CD4-positive, alpha-beta T cell (primary cell): ENCODE measurements around the gene TBCA. TPM values are rescaled to one million over a fixed set of nuclear protein-coding genes. Genes with fewer than 3 reads are reported as not detected.

ENCODE experiments used
- ATAC-seq: fragments of 200-7000 bp; cut with Tn5 transposase; one replicate; pipeline ENCODE4 v1.10.0; 2022; ENCODE audit warnings: mild to moderate bottlenecking; ENCODE audit not compliant: poor library complexity
- CTCF ChIA-PET: fragments of 350-600 bp; sonication (Branson Sonifier 250); formaldehyde crosslinking; loops from one replicate; lab custom pipeline; 2021; ENCODE audit warnings: antibody characterized with exemption, inconsistent platforms; lab: Charles Lee
- POLR2A ChIA-PET: fragments of 350-600 bp; sonication (Branson Sonifier 250); formaldehyde crosslinking; loops from one replicate; lab custom pipeline; 2021; ENCODE audit warnings: antibody characterized with exemption, inconsistent platforms; lab: Charles Lee
- DNase-seq, 14 experiments: peaks; one replicate each; pipeline ENCODE4 v3.0.0-alpha.2; 2013 to 2020; ENCODE audit warnings: mixed read lengths in 2 of 14
- H3K27ac ChIP-seq, 2 donors: one replicate each; pipeline versions ENCODE4 v1.5.1 to v1.7.0; 2013; ENCODE audit warnings: low read length in 2 of 2, low read depth in 1 of 2, mild to moderate bottlenecking in 1 of 2
- H3K27me3 ChIP-seq, 2 experiments: 1 replicate in 1 of 2; 2 replicates in 1 of 2; pipeline versions ENCODE4 v1.6.1 to v1.7.0; 2013; ENCODE audit warnings: low read length in 2 of 2, control low read depth in 1 of 2, mild to moderate bottlenecking in 1 of 2, moderate library complexity in 1 of 2; ENCODE audit not compliant: insufficient read depth in 2 of 2, control insufficient read depth in 1 of 2
- H3K36me3 ChIP-seq: one replicate; pipeline ENCODE4 v1.6.1; 2013; ENCODE audit warnings: low read length, control low read depth; ENCODE audit not compliant: insufficient read depth
- H3K4me1 ChIP-seq: one replicate; pipeline ENCODE4 v1.6.1; 2013; ENCODE audit warnings: low read length, control low read depth; ENCODE audit not compliant: insufficient read depth
- H3K4me3 ChIP-seq: one replicate; pipeline ENCODE4 v1.5.1; 2013; ENCODE audit warnings: mild to moderate bottlenecking, low read length, moderate library complexity
- H3K9me3 ChIP-seq, 2 experiments: 1 replicate in 1 of 2; 2 replicates in 1 of 2; pipeline versions ENCODE4 v1.6.1 to v1.7.0; 2013; ENCODE audit warnings: low read length in 2 of 2, mild to moderate bottlenecking in 2 of 2, control low read depth in 1 of 2, moderate library complexity in 1 of 2; ENCODE audit not compliant: control insufficient read depth in 1 of 2, insufficient read depth in 1 of 2
- H3K27ac Mint-ChIP-seq: one replicate; pipeline ENCODE4 v1.8.0; 2020; ENCODE audit warnings: mixed read lengths
- H3K27me3 Mint-ChIP-seq: one replicate; pipeline ENCODE4 v1.8.0; 2021; ENCODE audit warnings: mixed read lengths
- H3K36me3 Mint-ChIP-seq: one replicate; pipeline ENCODE4 v1.8.0; 2021; ENCODE audit warnings: low read depth, mixed read lengths
- H3K4me1 Mint-ChIP-seq: one replicate; pipeline ENCODE4 v1.8.0; 2021; ENCODE audit warnings: low read depth, mixed read lengths
- H3K4me3 Mint-ChIP-seq: one replicate; pipeline ENCODE4 v1.8.0; 2020; ENCODE audit warnings: mild to moderate bottlenecking, mixed read lengths
- H3K9me3 Mint-ChIP-seq: one replicate; pipeline ENCODE4 v1.8.0; 2020; ENCODE audit warnings: mixed read lengths
- CTCF ChIP-seq: fragments of 200-600 bp; IDR thresholded peaks from one replicate; pipeline ENCODE4 v1.8.0; 2022; ENCODE audit warnings: antibody characterized with exemption, mild to moderate bottlenecking
- intact Hi-C, 2 experiments: fragments of 100-400 bp; cut with DNase I in 1 of 2; cut with micrococcal nuclease in 1 of 2; formaldehyde crosslinking; loops; one replicate each; pipeline versions ENCODE4 v1.15.1 to v1.9.0; 2023 to 2025; cut with DNase I, micrococcal nuclease
- total RNA-seq, 174 experiments: library from RNA in 2 of 174; stranded (reverse) in 2 of 174; gene quantifications; one replicate each; pipeline ENCODE4 v1.2.3 and lab custom pipeline; 2021 to 2026

TBCA gene
- total RNA-seq, 2 experiments from 2014 or later: 72.0 to 72.9 TPM

GRCh38 chr5:77641397-77641943 lies 134.7 kb downstream of the TBCA start:
- peaks cover 88 to 94% of the 10 kb centered on the region in 2 experiments for H3K27me3 ChIP-seq
- ChIA-PET POLR2A (no interaction called here), CTCF (no interaction called here)
- peaks cover 39% of the 10 kb centered on the region for H3K4me1 Mint-ChIP-seq
- H3K27ac Mint-ChIP-seq: peak overlapping the region; percentile 14
- H3K4me3 Mint-ChIP-seq: no peak overlapping the region
- H3K9me3 Mint-ChIP-seq: peaks cover 2% of the 10 kb centered on the region
- no peak overlapping the region for H3K4me3 ChIP-seq
- H3K4me1 ChIP-seq: peaks cover 46% of the 10 kb centered on the region
- H3K36me3 Mint-ChIP-seq: peaks cover 4% of the 10 kb centered on the region
- H3K27me3 Mint-ChIP-seq: peaks cover 95% of the 10 kb centered on the region
- no peak for DNase-seq
- H3K36me3 ChIP-seq: no peaks in the 10 kb centered on the region
- TF ChIP-seq CTCF: no peak
- H3K27ac ChIP-seq: no peak overlapping the region
- peaks cover 30 to 72% of the 10 kb centered on the region in 2 experiments for H3K9me3 ChIP-seq
- ATAC-seq: no peak
- intact Hi-C loops: no loop called here

Other genes with a start within 250 kb of the TBCA start
- gene OTP, start 137.6 kb downstream of the TBCA start, total RNA-seq: not detected